Natural killer cell treated with Interleukin-12 subunit alpha and Interleukin-12 subunit beta and Interleukin-15 and Interleukin-18, amount 100 ng/mL, for 72 hours (primary cell): ENCODE results near the gene OR2T33. TPM values are rescaled to one million over a fixed set of nuclear protein-coding genes. Genes with fewer than 3 reads are reported as not detected.
A peak's percentile ranks its signal among the peaks of the same experiment; 100 is the strongest.
"Not testable (repeated sequence)": the region's sequence is repeated elsewhere in the genome, so short reads cannot be mapped to it uniquely, and the experiment has no call there.

Experiments
- ATAC-seq, 2 donors: fragments of 150-1000 bp; cut with Tn5 transposase in 1 of 2; sonication (Bioruptor Pico), chemical (Tn5 transposase) in 1 of 2; 2 replicates each; pipeline ENCODE4 v1.10.0; 2021
- DNase-seq: peaks from one replicate; pipeline ENCODE4 v3.0.0; 2022; ENCODE audit warnings: low spot score
- H3K27ac Mint-ChIP-seq, 2 donors: 1 replicate in 1 of 2; 2 replicates in 1 of 2; pipeline ENCODE4 v1.8.0; 2022; ENCODE audit warnings: mixed read lengths in 2 of 2, mild to moderate bottlenecking in 1 of 2, moderate library complexity in 1 of 2
- H3K27me3 Mint-ChIP-seq, 2 donors: 1 replicate in 1 of 2; 2 replicates in 1 of 2; pipeline ENCODE4 v1.8.0; 2022; ENCODE audit warnings: mixed read lengths in 2 of 2
- H3K36me3 Mint-ChIP-seq: one replicate; pipeline ENCODE4 v1.8.0; 2022; ENCODE audit warnings: mixed read lengths
- H3K4me1 Mint-ChIP-seq, 2 donors: 1 replicate in 1 of 2; 2 replicates in 1 of 2; pipeline ENCODE4 v1.8.0; 2022; ENCODE audit warnings: low read depth in 2 of 2, mixed read lengths in 2 of 2, mild to moderate bottlenecking in 1 of 2
- H3K4me3 Mint-ChIP-seq: one replicate; pipeline ENCODE4 v1.8.0; 2022; ENCODE audit warnings: mixed read lengths
- H3K9me3 Mint-ChIP-seq: 2 replicates; pipeline ENCODE4 v1.8.0; 2022; ENCODE audit warnings: mixed read lengths
- total RNA-seq, 2 donors: library from RNA; stranded (reverse); gene quantifications; one replicate each; pipeline ENCODE4 v1.2.3, GENCODE V29; 2022

The OR2T33 gene, protein sequence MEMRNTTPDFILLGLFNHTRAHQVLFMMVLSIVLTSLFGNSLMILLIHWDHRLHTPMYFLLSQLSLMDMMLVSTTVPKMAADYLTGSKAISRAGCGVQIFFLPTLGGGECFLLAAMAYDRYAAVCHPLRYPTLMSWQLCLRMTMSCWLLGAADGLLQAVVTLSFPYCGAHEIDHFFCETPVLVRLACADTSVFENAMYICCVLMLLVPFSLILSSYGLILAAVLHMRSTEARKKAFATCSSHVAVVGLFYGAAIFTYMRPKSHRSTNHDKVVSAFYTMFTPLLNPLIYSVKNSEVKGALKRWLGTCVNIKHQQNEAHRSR
- not detected for total RNA-seq

DNA sequence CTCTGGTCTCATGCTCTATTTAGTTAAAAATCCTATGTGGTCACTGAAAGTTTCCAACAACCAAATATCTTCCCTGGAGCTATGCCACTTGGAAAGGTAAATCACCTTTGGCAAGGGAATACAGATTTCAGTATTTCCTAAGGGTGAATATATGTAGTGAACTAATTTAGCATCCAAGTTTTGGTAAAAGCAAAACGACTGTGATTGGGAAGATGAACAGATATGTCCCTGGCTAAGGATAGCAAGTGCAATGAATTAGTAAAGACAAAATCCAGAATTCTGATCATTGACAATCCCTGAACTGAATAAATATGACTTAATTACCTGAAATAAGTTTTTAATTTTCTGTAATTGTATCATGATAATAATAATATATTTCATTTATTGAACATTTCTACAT is at the start of gene OR2T33:
TSS of gene OR2T33 (minus strand) at position 101 of the 400 bp plus-strand sequence. CDS start 4,162 bp downstream, outside the sequence.
- H3K27me3 Mint-ChIP-seq = no peaks in the 10 kb centered on the region
- no peak within 1 kb of the TSS for H3K4me3 Mint-ChIP-seq
- DNase-seq (no peak), ATAC-seq (no peak)
- no peaks in the 10 kb centered on the region for H3K36me3 Mint-ChIP-seq
- H3K4me1 Mint-ChIP-seq = no peaks in the 10 kb centered on the region
- H3K9me3 Mint-ChIP-seq = peaks cover 12% of the 10 kb centered on the region
- no peak within 1 kb of the TSS for H3K27ac Mint-ChIP-seq

DNA sequence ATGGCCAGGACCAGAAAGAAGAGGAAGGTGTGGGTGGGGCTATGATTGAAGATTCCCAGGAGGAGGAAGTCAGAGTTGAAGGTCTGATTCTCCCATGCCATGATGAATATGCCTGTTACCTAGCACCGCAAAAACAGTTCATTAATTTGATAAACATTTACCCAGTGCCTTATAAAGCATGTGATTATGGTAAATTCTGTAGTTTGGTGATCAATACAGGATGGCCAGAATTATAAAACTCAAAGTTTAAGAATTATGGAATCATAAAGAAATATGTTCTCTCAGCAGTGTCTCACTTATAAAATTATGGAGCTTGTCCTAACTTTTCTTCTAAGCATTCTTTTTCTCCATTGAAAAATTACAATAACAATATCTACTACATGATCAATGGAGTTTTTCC is 46.7 kb upstream of the OR2T33 start, which contains the start of gene OR2M7:
TSS of gene OR2M7 (minus strand) at position 101 of the 400 bp plus-strand sequence. CDS start at position 101, 0 bp downstream.
- peaks cover 6% of the 10 kb centered on the region for H3K36me3 Mint-ChIP-seq
- no peak for ATAC-seq

DNA sequence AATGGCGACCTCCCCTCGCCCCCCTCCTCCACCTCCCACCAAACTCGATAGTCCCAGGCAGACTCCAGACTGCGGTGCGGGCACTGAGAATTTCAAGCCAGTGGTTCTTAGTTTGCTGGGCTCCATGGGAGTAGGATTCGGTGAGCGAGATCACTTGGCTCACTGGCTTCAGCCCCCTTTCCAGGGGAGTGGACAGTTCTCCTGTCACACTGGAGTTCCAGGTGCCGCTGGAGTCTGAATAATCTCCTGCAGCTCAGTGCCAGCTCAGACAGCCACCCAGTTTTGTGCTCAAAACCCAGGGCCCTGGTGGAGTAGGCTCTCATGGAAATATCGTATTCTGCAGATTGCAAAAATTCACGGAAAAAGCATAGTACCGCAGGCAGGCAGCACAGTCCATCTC is 39.0 kb upstream of the OR2T33 start:
- Mint-ChIP-seq H3K9me3 (peaks cover 33% of the 10 kb centered on the region), H3K4me3 (no peak overlapping the region), H3K36me3 (peaks cover 17% of the 10 kb centered on the region), H3K4me1 (no peaks in the 10 kb centered on the region), H3K27me3 (no peaks in the 10 kb centered on the region), H3K27ac (no peak overlapping the region)
- no peak for DNase-seq
- ATAC-seq = no peak

More for the DNA sequence above, 46.7 kb upstream of the OR2T33 start, which contains the start of gene OR2M7:
- no peak for DNase-seq
- Mint-ChIP-seq H3K27ac (no peak within 1 kb of the TSS), H3K27me3 (no peaks in the 10 kb centered on the region), H3K4me1 (no peaks in the 10 kb centered on the region), H3K4me3 (no peak within 1 kb of the TSS), H3K9me3 (peaks cover 22% of the 10 kb centered on the region)

DNA sequence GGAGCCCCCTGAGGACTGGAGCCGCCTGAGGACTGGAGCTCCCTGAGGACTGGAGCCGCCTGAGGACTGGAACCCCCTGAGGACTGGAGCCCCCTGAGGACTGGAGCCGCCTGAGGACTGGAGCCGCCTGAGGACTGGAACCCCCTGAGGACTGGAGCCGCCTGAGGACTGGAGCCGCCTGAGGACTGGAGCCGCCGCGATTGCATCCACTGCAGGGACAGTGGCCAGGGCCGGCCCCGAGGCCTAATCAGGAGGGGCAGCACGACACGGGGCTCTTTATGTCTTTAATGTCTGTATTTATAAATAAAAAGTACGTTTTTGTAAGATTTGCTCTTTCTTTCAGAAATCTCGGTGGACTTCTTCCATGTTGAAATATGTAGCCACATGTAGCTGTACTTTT is 29.0 kb upstream of the OR2T33 start:
- H3K4me1 Mint-ChIP-seq, H3K36me3 Mint-ChIP-seq, H3K9me3 Mint-ChIP-seq, H3K27me3 Mint-ChIP-seq, H3K4me3 Mint-ChIP-seq, ATAC-seq, DNase-seq, H3K27ac Mint-ChIP-seq: not testable (repeated sequence)

DNA sequence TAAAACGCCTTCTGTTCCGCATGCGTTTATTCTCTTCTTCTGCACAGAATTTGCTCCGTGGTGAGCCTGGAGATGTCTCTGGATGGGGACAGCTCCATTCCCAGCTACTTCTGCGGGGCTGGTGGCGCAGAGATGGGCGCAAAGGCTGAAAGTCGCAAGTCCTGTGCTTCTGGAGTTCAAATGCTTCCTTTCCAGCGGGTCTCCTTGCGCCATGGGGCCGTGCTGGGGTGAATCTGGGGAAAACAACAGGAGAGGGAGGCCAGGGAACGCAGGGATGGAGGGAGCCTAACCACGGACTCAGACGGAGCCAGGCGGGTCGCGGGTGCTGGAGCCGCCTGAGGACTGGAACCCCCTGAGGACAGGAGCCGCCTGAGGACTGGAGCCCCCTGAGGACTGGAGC is 28.3 kb upstream of the OR2T33 start:
- ATAC-seq (no peak), DNase-seq (no peak)
- Mint-ChIP-seq H3K4me3 (no peak overlapping the region), H3K9me3 (no peaks in the 10 kb centered on the region), H3K4me1 (no peaks in the 10 kb centered on the region), H3K27me3 (no peaks in the 10 kb centered on the region), H3K27ac (no peak overlapping the region), H3K36me3 (no peaks in the 10 kb centered on the region)

DNA sequence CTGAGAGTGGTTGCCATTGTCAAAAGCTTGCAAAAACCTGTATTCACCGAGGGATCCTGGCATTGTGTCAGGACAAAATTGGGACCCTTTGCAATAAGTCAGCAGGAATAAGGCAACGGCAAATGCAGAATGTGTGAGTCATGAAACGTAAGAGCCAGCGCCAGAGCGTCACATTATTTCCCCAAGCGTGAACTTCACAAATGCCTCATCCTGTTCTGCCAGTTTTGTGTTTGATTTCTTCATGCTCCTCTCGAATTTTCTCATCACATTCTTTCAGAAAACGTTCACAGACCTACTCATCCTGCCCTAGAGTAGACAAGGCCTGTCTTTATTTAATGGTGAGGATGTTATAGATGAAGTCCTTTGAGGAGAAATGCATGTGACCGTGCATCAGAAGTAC is 27.9 kb upstream of the OR2T33 start:
- not testable (repeated sequence) for H3K4me1 Mint-ChIP-seq, ATAC-seq, H3K27ac Mint-ChIP-seq, H3K27me3 Mint-ChIP-seq, H3K4me3 Mint-ChIP-seq, H3K36me3 Mint-ChIP-seq, H3K9me3 Mint-ChIP-seq, DNase-seq

DNA sequence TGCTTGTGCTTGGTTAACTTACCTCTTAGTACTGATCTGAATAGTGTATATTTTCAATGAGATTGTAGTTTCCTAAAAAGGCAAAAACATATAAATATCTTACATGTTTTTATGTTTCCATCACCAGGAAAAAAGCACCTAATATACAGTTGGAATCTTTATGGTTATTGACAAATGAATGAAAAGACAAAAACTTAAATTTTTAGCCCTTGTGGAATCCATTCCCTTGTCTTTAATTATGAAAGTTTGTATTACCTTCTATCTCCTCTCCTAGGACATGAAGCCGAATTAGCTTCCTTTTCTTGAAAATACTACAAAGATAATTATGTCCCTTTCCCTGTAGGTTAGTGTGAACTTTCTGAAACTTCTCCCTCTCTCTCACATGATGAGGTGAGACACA is 25.5 kb upstream of the OR2T33 start, which contains the start of gene OR2T12:
TSS of gene OR2T12 (minus strand) at position 101 of the 400 bp plus-strand sequence. CDS start 7,846 bp downstream, outside the sequence.
- DNase-seq (no peak), ATAC-seq (no peak)
- Mint-ChIP-seq H3K9me3 (no peaks in the 10 kb centered on the region), H3K36me3 (no peaks in the 10 kb centered on the region), H3K27me3 (no peaks in the 10 kb centered on the region), H3K4me1 (no peaks in the 10 kb centered on the region), H3K27ac (no peak within 1 kb of the TSS), H3K4me3 (no peak within 1 kb of the TSS)

DNA sequence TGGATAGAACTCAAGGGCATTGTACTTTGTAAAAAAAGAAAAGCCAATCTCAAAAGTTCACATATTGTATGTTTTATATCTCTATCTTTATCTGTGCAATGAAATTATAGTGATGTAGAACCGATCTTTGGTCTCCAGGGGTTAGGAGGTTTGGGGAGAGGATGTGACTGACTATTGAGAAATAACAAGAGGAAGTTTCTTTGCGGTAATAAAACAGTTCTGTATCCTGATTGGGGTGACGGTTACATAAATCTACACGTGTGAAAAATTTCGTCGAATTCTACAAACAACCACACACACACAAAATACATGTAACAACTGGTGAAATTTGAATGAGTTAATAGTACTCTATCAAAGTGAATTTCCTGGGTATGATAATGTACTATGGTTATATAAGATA is 10.6 kb upstream of the OR2T33 start:
- DNase-seq (no peak), ATAC-seq (no peak)
- no peak overlapping the region for H3K4me3 Mint-ChIP-seq
- peaks cover 13% of the 10 kb centered on the region for H3K9me3 Mint-ChIP-seq
- H3K4me1 Mint-ChIP-seq = no peaks in the 10 kb centered on the region
- no peaks in the 10 kb centered on the region for H3K27me3 Mint-ChIP-seq
- no peak overlapping the region for H3K27ac Mint-ChIP-seq
- H3K36me3 Mint-ChIP-seq = peaks cover 4% of the 10 kb centered on the region

DNA sequence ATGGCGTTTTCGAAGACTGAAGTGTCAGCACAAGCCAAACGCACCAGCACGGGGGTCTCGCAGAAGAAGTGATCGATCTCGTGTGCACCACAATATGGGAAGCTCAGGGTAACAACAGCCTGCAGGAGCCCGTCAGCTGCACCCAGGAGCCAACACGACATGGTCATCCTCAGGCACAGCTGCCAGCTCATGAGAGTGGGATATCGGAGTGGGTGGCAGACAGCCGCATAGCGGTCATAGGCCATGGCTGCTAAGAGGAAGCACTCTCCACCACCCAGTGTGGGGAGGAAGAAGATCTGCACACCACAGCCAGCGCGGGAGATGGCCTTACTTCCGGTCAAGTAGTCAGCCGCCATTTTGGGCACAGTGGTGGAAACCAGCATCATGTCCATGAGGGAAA is 4.6 kb downstream of the OR2T33 start:
- DNase-seq, H3K27me3 Mint-ChIP-seq, H3K9me3 Mint-ChIP-seq, H3K4me3 Mint-ChIP-seq, H3K27ac Mint-ChIP-seq, H3K4me1 Mint-ChIP-seq, H3K36me3 Mint-ChIP-seq: not testable (repeated sequence)
- ATAC-seq = peak in 1 of 2 donors; percentile 50

DNA sequence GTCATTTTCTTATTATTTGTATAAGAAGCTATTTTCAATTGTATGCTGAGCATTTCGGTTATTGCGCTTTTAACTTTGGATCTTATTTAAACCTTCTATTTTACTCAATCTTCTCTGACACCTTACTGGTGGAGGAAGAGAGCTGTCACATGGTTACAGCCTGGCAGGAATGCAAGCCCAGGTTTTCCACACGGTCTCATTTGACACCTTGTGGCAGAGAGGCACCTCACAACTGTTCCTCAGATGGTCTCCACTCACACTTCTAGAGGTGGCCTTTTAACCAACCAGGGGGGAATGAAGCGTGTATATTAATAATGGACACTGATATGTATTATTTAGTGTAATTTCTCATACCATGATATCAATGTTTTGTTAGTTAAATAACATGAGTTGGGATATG is 9.6 kb downstream of the OR2T33 start:
- H3K27me3 Mint-ChIP-seq = no peaks in the 10 kb centered on the region
- H3K9me3 Mint-ChIP-seq = peaks cover 3% of the 10 kb centered on the region
- no peak overlapping the region for H3K4me3 Mint-ChIP-seq
- no peak for ATAC-seq
- DNase-seq = no peak
- peaks cover 4% of the 10 kb centered on the region for H3K36me3 Mint-ChIP-seq
- H3K4me1 Mint-ChIP-seq = no peaks in the 10 kb centered on the region
- H3K27ac Mint-ChIP-seq = no peak overlapping the region

DNA sequence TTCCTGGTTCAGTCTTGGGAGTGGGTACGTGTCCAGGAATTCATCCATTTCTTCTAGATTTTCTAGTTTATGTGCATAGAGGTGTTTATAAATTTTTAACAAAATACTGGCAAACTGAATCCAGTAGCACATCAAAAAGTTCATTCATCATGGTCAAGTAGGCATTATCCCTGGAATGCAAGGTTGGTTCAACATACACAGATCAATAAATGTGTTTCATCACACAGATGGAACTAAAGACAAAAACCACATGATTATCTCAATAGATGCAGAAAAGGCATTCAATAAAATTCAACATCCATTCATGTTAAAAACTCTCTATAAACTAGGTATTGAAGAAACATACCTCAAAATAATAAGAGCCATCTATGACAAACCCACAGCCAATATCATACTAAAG is 18.5 kb downstream of the OR2T33 start:
- H3K4me3 Mint-ChIP-seq, H3K27ac Mint-ChIP-seq, ATAC-seq, DNase-seq, H3K36me3 Mint-ChIP-seq, H3K4me1 Mint-ChIP-seq, H3K27me3 Mint-ChIP-seq: not testable (repeated sequence)
- H3K9me3 Mint-ChIP-seq = peaks cover 19% of the 10 kb centered on the region

DNA sequence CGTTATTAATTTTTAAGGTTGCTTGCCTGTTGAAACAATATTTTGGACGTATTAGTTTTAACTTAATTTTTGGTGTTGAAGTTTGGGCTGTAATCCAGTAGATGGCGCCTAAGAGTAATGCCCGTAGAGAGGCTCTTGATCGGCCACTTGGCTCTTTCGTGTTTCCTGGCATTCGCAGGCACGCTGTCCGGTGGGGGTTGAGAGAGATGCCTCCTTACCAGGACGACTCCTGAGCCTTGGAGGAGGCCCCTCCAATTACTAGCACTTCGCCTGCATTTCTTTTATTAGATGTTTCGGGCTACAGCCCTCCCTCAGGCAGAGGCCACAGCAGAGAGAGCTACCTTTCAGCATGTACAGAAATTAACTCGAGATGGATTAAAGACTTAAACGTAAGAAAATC is 34.6 kb downstream of the OR2T33 start:
- DNase-seq (no peak), ATAC-seq (no peak)
- Mint-ChIP-seq H3K27ac (no peak overlapping the region), H3K9me3 (no peaks in the 10 kb centered on the region), H3K4me3 (no peak overlapping the region), H3K36me3 (no peaks in the 10 kb centered on the region), H3K4me1 (peaks cover 3 to 5% of the 10 kb centered on the region in 2 donors), H3K27me3 (peaks cover 4 to 7% of the 10 kb centered on the region in 2 donors)

DNA sequence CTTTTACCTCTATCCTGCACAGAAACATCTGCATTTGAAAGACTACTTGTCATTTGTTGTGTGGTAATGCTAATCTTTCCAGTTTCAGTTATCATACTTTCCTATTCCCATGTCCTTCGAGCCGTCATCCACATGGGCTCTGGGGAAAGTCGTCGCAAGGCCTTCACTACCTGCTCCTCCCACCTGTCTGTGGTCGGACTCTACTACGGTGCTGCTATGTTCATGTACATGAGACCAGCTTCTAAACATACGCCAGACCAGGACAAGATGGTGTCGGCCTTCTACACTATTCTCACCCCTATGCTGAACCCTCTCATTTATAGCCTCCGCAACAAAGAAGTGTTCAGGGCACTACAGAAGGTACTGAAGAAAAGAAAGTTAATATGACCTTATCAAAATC is 38.3 kb downstream of the OR2T33 start:
- H3K9me3 Mint-ChIP-seq = peaks cover 3% of the 10 kb centered on the region
- peaks cover 4 to 7% of the 10 kb centered on the region in 2 donors for H3K27me3 Mint-ChIP-seq
- H3K4me1 Mint-ChIP-seq = peaks cover 3 to 5% of the 10 kb centered on the region in 2 donors
- no peak for DNase-seq
- no peak for ATAC-seq
- no peaks in the 10 kb centered on the region for H3K36me3 Mint-ChIP-seq
- no peak overlapping the region for H3K4me3 Mint-ChIP-seq
- H3K27ac Mint-ChIP-seq = no peak overlapping the region

DNA sequence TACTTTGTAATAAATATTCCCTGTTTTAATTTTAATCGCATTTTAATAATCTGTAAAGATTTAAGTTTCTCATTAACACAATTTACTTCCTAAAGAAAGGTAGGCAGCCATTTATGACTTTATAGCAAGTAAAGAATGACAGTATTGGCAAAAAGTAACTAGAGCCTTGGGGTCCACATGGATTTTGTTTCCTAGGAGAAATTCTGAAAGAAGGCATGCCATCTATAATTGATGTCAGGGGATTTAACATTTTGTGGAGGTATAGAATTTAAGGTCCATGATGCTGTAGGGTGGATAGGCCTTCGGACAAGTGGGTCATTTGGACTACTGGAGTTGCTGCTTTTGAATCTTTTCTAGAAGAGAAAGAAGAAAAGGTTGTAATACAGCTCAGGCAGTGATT is 46.7 kb downstream of the OR2T33 start, which contains the start of gene OR2M4:
TSS of gene OR2M4 (plus strand) at position 301 of the 400 bp plus-strand sequence. CDS start 7,512 bp downstream, outside the sequence.
- Mint-ChIP-seq H3K4me1 (no peaks in the 10 kb centered on the region), H3K4me3 (no peak within 1 kb of the TSS), H3K36me3 (no peaks in the 10 kb centered on the region), H3K27ac (no peak within 1 kb of the TSS), H3K9me3 (peaks cover 14% of the 10 kb centered on the region), H3K27me3 (no peaks in the 10 kb centered on the region)
- DNase-seq (no peak), ATAC-seq (no peak)
